ENCODE results near the gene ADARB1. TPM values are rescaled to one million over a fixed set of nuclear protein-coding genes. Genes with fewer than 3 reads are reported as not detected.

Gene ADARB1
- total RNA-seq, 1 experiment from 2014 or later = 15.8 TPM

- Histone ChIP-seq H3K23ac (ENCODE audit: insufficient read length, low read depth, low read length) (no peak overlapping the region), H3K9ac (ENCODE audit: extremely low read depth, insufficient read length, low read length) (no peak overlapping the region), H3K79me2 (ENCODE audit: insufficient read depth, low read length) (no peaks in the 10 kb centered on the region), H2AFZ (ENCODE audit: low read length) (no peak overlapping the region), H3K9me3 (ENCODE audit: control insufficient read depth, low read depth, low read length) (no peaks in the 10 kb centered on the region), H3K18ac (ENCODE audit: insufficient read length, low read depth, low read length) (no peak overlapping the region), H3K4me2 (ENCODE audit: insufficient read depth, insufficient read length, low read length) (no peak overlapping the region), H3K4ac (ENCODE audit: low read depth, low read length) (no peak overlapping the region), H3K56ac (ENCODE audit: insufficient read length, low read depth, low read length) (no peak overlapping the region), H3K79me1 (ENCODE audit: insufficient read depth, low read depth, low read length, poor library complexity, severe bottlenecking) (no peaks in the 10 kb centered on the region), H2AK5ac (ENCODE audit: insufficient read length, low read length) (no peak overlapping the region), H3K4me1 (ENCODE audit: insufficient read depth, low read length) (no peaks in the 10 kb centered on the region), H4K91ac (ENCODE audit: insufficient read length, low read depth, low read length) (no peak overlapping the region), H3K23me2 (ENCODE audit: insufficient read length, low read depth, low read length, poor library complexity, severe bottlenecking) (no peaks in the 10 kb centered on the region), H2BK12ac (ENCODE audit: insufficient read length, low read depth, low read length) (no peak overlapping the region), H2BK120ac (ENCODE audit: low read depth, low read length, poor library complexity, severe bottlenecking) (no peak overlapping the region), H4K20me1 (ENCODE audit: control insufficient read depth, insufficient read depth, insufficient read length) (no peaks in the 10 kb centered on the region), H3T11ph (ENCODE audit: low read length) (no peak overlapping the region), H2BK5ac (ENCODE audit: insufficient read length, low read length) (no peak overlapping the region), H4K8ac (replicated peaks; ENCODE audit: insufficient read length, low read depth, low read length) (no peak overlapping the region), H3K27ac (ENCODE audit: insufficient read length, low read depth, low read length) (no peak overlapping the region), H3K27me3 (ENCODE audit: insufficient read depth, low read length) (no peaks in the 10 kb centered on the region), H3K14ac (ENCODE audit: insufficient read depth, low read length) (no peak overlapping the region), H4K5ac (ENCODE audit: insufficient read length, low read depth, low read length) (no peak overlapping the region), H2BK15ac (ENCODE audit: low read depth, low read length) (no peak overlapping the region), H2BK20ac (ENCODE audit: low read depth, low read length, poor library complexity, severe bottlenecking) (no peak overlapping the region)
- Mint-ChIP-seq H3K27me3 (ENCODE audit: low read depth) (peaks cover 20% of the 10 kb centered on the region), H3K9me3 (no peaks in the 10 kb centered on the region; a peak in 1 of 5 replicates), H3K36me3 (ENCODE audit: insufficient read depth in 1 of 3, low read depth in 3 of 3) (no peaks in the 10 kb centered on the region), H3K4me3 (no peak overlapping the region), H3K4me1 (peaks cover 11 to 20% of the 10 kb centered on the region in 2 experiments), H3K27ac (no peak overlapping the region)
- no CpG with 5 or more reads among the region's 12 CpGs for WGBS (ENCODE audit: extremely low coverage, insufficient read length, low lambda C conversion rate)
- DNase-seq = no peak
- TF ChIP-seq, protein P1, sequence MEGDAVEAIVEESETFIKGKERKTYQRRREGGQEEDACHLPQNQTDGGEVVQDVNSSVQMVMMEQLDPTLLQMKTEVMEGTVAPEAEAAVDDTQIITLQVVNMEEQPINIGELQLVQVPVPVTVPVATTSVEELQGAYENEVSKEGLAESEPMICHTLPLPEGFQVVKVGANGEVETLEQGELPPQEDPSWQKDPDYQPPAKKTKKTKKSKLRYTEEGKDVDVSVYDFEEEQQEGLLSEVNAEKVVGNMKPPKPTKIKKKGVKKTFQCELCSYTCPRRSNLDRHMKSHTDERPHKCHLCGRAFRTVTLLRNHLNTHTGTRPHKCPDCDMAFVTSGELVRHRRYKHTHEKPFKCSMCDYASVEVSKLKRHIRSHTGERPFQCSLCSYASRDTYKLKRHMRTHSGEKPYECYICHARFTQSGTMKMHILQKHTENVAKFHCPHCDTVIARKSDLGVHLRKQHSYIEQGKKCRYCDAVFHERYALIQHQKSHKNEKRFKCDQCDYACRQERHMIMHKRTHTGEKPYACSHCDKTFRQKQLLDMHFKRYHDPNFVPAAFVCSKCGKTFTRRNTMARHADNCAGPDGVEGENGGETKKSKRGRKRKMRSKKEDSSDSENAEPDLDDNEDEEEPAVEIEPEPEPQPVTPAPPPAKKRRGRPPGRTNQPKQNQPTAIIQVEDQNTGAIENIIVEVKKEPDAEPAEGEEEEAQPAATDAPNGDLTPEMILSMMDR (conservative IDR thresholded peaks at IDR 0.05) = no peak
These were observed 17.3 kb upstream of the ADARB1 start for GRCh38 chr21:45056917-45057560.
